ENCODE data around the gene EDRF1.
"Not testable (repeated sequence)": the region's sequence is repeated elsewhere in the genome, so short reads cannot be mapped to it uniquely, and the experiment has no call there.

Gene EDRF1

GRCh38 chr10:125707541-125708468 lies 11.7 kb upstream of the EDRF1 start:
- DNase-seq (ENCODE audit: low read depth in 2 of 2) = no peak

- no peak for DNase-seq (ENCODE audit: low read depth in 2 of 2)
Measured at GRCh38 chr10:125708971-125709503, 10.5 kb upstream of the EDRF1 start.

GRCh38 chr10:125709553-125710474 lies 9.7 kb upstream of the EDRF1 start:
- DNase-seq (ENCODE audit: low read depth in 2 of 2) = no peak

- no peak for DNase-seq (ENCODE audit: low read depth in 2 of 2)
Measured at GRCh38 chr10:125711110-125711750, 8.3 kb upstream of the EDRF1 start.

- not testable (repeated sequence) for DNase-seq (ENCODE audit: low read depth in 2 of 2)
Measured at GRCh38 chr10:125714728-125715127, 4.8 kb upstream of the EDRF1 start.

GRCh38 chr10:125720002-125720382 lies 483 bp downstream of the EDRF1 start:
- no peak for DNase-seq (ENCODE audit: low read depth in 2 of 2)

- no peak for DNase-seq (ENCODE audit: low read depth in 2 of 2)
Measured at GRCh38 chr10:125721035-125721434, 1.5 kb downstream of the EDRF1 start.

GRCh38 chr10:125722811-125723210 lies 3.3 kb downstream of the EDRF1 start:
- no peak for DNase-seq (ENCODE audit: low read depth in 2 of 2)

GRCh38 chr10:125726914-125727313 lies 7.4 kb downstream of the EDRF1 start:
- DNase-seq (ENCODE audit: low read depth in 2 of 2) = no peak

GRCh38 chr10:125727436-125727835 lies 7.9 kb downstream of the EDRF1 start:
- no peak for DNase-seq (ENCODE audit: low read depth in 2 of 2)

GRCh38 chr10:125734148-125734547 lies 14.6 kb downstream of the EDRF1 start:
- no peak for DNase-seq (ENCODE audit: low read depth in 2 of 2)

GRCh38 chr10:125734823-125735222 lies 15.3 kb downstream of the EDRF1 start:
- DNase-seq (ENCODE audit: low read depth in 2 of 2) = no peak

GRCh38 chr10:125738206-125738605 lies 18.7 kb downstream of the EDRF1 start:
- no peak for DNase-seq (ENCODE audit: low read depth in 2 of 2)

- DNase-seq (ENCODE audit: low read depth in 2 of 2) = no peak
Measured at GRCh38 chr10:125739994-125740679, 20.6 kb downstream of the EDRF1 start.

GRCh38 chr10:125742465-125742864 lies 23.0 kb downstream of the EDRF1 start:
- DNase-seq (ENCODE audit: low read depth in 2 of 2) = no peak

- no peak for DNase-seq (ENCODE audit: low read depth in 2 of 2)
Measured at GRCh38 chr10:125744909-125745308, 25.4 kb downstream of the EDRF1 start.

GRCh38 chr10:125747417-125747816 lies 27.9 kb downstream of the EDRF1 start:
- DNase-seq (ENCODE audit: low read depth in 2 of 2) = no peak

GRCh38 chr10:125756196-125756595 lies 36.7 kb downstream of the EDRF1 start:
- DNase-seq (ENCODE audit: low read depth in 2 of 2) = no peak

GRCh38 chr10:125756853-125757487 lies 37.5 kb downstream of the EDRF1 start:
- DNase-seq (ENCODE audit: low read depth in 2 of 2) = no peak

GRCh38 chr10:125757742-125758141 lies 38.2 kb downstream of the EDRF1 start:
- no peak for DNase-seq (ENCODE audit: low read depth in 2 of 2)

GRCh38 chr10:125761961-125762360 lies 42.5 kb downstream of the EDRF1 start:
- no peak for DNase-seq (ENCODE audit: low read depth in 2 of 2)
